Keratinocyte (primary cell): ENCODE results near the gene RHOC. TPM values are rescaled to one million over a fixed set of nuclear protein-coding genes. Genes with fewer than 3 reads are reported as not detected.

Source experiments
- DNase-seq: peaks from one replicate; pipeline ENCODE4 v3.0.0-alpha.2; 2011; ENCODE audit warnings: low read depth, missing footprints, low spot score
- FAIRE-seq: peaks from 2 replicates; lab custom pipeline; 2011; peaks lifted over from hg19 to GRCh38; lab: Jason Lieb, UNC
- H2AFZ ChIP-seq: 2 replicates; pipeline ENCODE4 v1.6.0; 2012; ENCODE audit warnings: low read length, control low read depth, inconsistent platforms; ENCODE audit not compliant: control insufficient read depth
- H3K27ac ChIP-seq: 2 replicates; pipeline ENCODE4 v1.5.1; 2011; ENCODE audit warnings: low read length; ENCODE audit not compliant: control insufficient read depth, insufficient read depth
- H3K27me3 ChIP-seq: 3 replicates; pipeline ENCODE4 v1.6.0; 2011; ENCODE audit warnings: low read length; ENCODE audit not compliant: control insufficient read depth, insufficient read depth; ENCODE audit errors: extremely low read depth
- H3K36me3 ChIP-seq, 2 experiments: 2 replicates in 1 of 2; 3 replicates in 1 of 2; pipeline ENCODE4 v1.5.1; 2011; ENCODE audit warnings: low read length in 2 of 2, mild to moderate bottlenecking in 1 of 2; ENCODE audit not compliant: control insufficient read depth in 2 of 2, insufficient read depth in 2 of 2; ENCODE audit errors: extremely low read depth in 1 of 2
- H3K4me1 ChIP-seq: 3 replicates; pipeline ENCODE4 v1.5.1; 2011; ENCODE audit warnings: low read length; ENCODE audit not compliant: control insufficient read depth, insufficient read depth; ENCODE audit errors: extremely low read depth
- H3K4me2 ChIP-seq: 3 replicates; pipeline ENCODE4 v1.6.0; 2011; ENCODE audit warnings: low read depth, low read length; ENCODE audit not compliant: control insufficient read depth, insufficient read depth; ENCODE audit errors: extremely low read depth
- H3K4me3 ChIP-seq, 3 experiments: fragments of 200-600 bp in 1 of 3; sonication (generic) in 1 of 3; 2 replicates in 2 of 3; 3 replicates in 1 of 3; pipeline ENCODE4 v1.5.1; 2011 to 2016; ENCODE audit warnings: low read length in 3 of 3, mild to moderate bottlenecking in 3 of 3, control low read depth in 2 of 3, inconsistent platforms in 1 of 3, low read depth in 1 of 3, mixed read lengths in 1 of 3, mixed run types in 1 of 3, moderate library complexity in 1 of 3; ENCODE audit not compliant: control insufficient read depth in 2 of 3, insufficient read depth in 2 of 3; ENCODE audit errors: extremely low read depth in 1 of 3
- H3K79me2 ChIP-seq: 2 replicates; pipeline ENCODE4 v1.6.0; 2012; ENCODE audit warnings: low read length; ENCODE audit not compliant: control insufficient read depth, insufficient read depth
- H3K9ac ChIP-seq: 3 replicates; pipeline ENCODE4 v1.6.0; 2011; ENCODE audit warnings: low read length; ENCODE audit not compliant: control insufficient read depth, insufficient read depth; ENCODE audit errors: extremely low read depth
- H3K9me1 ChIP-seq: 3 replicates; pipeline ENCODE4 v1.6.0; 2011; ENCODE audit warnings: low read length; ENCODE audit not compliant: control insufficient read depth, insufficient read depth; ENCODE audit errors: extremely low read depth
- H3K9me3 ChIP-seq: 2 replicates; pipeline ENCODE4 v1.5.1; 2012; ENCODE audit warnings: low read depth, low read length; ENCODE audit not compliant: control insufficient read depth
- H4K20me1 ChIP-seq: 3 replicates; pipeline ENCODE4 v1.6.0; 2011; ENCODE audit warnings: low read length; ENCODE audit not compliant: control insufficient read depth, insufficient read depth; ENCODE audit errors: extremely low read depth
- EZH2 ChIP-seq: IDR thresholded peaks from one replicate; pipeline ENCODE4 v1.6.1; 2012; ENCODE audit warnings: inconsistent platforms, mild to moderate bottlenecking, low read length, moderate library complexity
- dilution Hi-C: fragments of 300-500 bp; cut with MboI; formaldehyde crosslinking; loops from one replicate; pipeline ENCODE4 v1.7.0; 2020; ENCODE audit warnings: low sequenced_read_pairs; ENCODE audit not compliant: extremely low pct_ligation_motif_present
- polyA plus RNA-seq, 5 experiments: library from polyadenylated mRNA; depleted of rRNA in 3 of 5; stranded (reverse) in 3 of 5; stranded (forward) in 1 of 5; unstranded in 1 of 5; fragments of >200 nt; gene quantifications; 1 replicate in 1 of 5; 2 replicates in 3 of 5; 3 replicates in 1 of 5; pipeline versions ENCODE4 v1.2.1 to v1.2.3, GENCODE V29; 2011 to 2012; ENCODE audit warnings: missing spikeins in 2 of 5, low read depth in 1 of 5, low replicate concordance in 1 of 5
- TF ChIP-seq, protein P1 (sequence below), 3 experiments: IDR thresholded peaks in 1 of 3; conservative IDR thresholded peaks in 1 of 3; optimal IDR thresholded peaks in 1 of 3; 2 replicates in 2 of 3; 3 replicates in 1 of 3; pipeline versions ENCODE3 to v1.5.1; 2011; ENCODE audit warnings: low read length in 3 of 3, mild to moderate bottlenecking in 3 of 3, moderate library complexity in 2 of 3, control low read depth in 1 of 3, inconsistent platforms in 1 of 3; ENCODE audit not compliant: insufficient read depth in 2 of 3; ENCODE audit errors: extremely low read depth in 1 of 3

Gene RHOC
- polyA plus RNA-seq, 1 donor (not counting 4 experiments of a cell fraction or from before 2014, with no cell fraction given) = 639 TPM

DNA sequence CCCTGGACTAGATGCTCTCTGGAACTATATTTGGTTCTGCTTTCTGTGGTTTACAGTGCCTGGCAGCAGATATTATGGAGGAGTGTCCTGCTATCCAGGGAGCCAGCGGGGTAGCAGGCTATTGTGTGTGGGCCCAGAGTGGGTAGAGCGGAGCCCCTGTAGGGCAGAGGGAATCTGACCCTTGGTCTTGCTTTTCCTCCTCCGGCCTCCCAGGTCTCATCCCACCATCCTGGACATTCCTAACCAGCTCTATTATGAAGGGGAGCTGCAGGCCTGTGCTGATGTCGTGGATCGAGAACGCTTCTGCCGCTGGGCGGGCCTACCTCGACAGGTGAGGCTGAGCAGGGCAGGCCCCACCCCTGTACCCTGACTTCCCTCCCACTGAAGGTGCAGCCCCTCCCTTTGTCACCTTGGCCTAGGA lies 9.1 kb downstream of the RHOC start:
- Histone ChIP-seq H3K4me3 (no peak overlapping the region), H3K9ac (no peak overlapping the region), H3K4me2 (no peak overlapping the region), H4K20me1 (peaks cover 15% of the 10 kb centered on the region), H3K9me1 (peaks cover 7% of the 10 kb centered on the region), H3K27ac (no peak overlapping the region), H3K79me2 (peaks cover 1% of the 10 kb centered on the region), H3K9me3 (no peaks in the 10 kb centered on the region), H2AFZ (no peak overlapping the region), H3K36me3 (peaks cover 31 to 45% of the 10 kb centered on the region in 2 experiments), H3K27me3 (no peaks in the 10 kb centered on the region), H3K4me1 (peaks cover 35% of the 10 kb centered on the region)
- no peak for TF ChIP-seq EZH2
- TF ChIP-seq, protein P1, sequence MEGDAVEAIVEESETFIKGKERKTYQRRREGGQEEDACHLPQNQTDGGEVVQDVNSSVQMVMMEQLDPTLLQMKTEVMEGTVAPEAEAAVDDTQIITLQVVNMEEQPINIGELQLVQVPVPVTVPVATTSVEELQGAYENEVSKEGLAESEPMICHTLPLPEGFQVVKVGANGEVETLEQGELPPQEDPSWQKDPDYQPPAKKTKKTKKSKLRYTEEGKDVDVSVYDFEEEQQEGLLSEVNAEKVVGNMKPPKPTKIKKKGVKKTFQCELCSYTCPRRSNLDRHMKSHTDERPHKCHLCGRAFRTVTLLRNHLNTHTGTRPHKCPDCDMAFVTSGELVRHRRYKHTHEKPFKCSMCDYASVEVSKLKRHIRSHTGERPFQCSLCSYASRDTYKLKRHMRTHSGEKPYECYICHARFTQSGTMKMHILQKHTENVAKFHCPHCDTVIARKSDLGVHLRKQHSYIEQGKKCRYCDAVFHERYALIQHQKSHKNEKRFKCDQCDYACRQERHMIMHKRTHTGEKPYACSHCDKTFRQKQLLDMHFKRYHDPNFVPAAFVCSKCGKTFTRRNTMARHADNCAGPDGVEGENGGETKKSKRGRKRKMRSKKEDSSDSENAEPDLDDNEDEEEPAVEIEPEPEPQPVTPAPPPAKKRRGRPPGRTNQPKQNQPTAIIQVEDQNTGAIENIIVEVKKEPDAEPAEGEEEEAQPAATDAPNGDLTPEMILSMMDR (optimal IDR thresholded peaks at IDR 0.05 in 1 of 3, IDR thresholded peaks at IDR 0.05 in 1 of 3, conservative IDR thresholded peaks at IDR 0.05 in 1 of 3; ENCODE audit: extremely low read depth in 1 of 3, insufficient read depth in 2 of 3, low read length in 3 of 3) = no peak
- DNase-seq (no peak), FAIRE-seq (no peak)
- dilution Hi-C loops = no loop called here

DNA sequence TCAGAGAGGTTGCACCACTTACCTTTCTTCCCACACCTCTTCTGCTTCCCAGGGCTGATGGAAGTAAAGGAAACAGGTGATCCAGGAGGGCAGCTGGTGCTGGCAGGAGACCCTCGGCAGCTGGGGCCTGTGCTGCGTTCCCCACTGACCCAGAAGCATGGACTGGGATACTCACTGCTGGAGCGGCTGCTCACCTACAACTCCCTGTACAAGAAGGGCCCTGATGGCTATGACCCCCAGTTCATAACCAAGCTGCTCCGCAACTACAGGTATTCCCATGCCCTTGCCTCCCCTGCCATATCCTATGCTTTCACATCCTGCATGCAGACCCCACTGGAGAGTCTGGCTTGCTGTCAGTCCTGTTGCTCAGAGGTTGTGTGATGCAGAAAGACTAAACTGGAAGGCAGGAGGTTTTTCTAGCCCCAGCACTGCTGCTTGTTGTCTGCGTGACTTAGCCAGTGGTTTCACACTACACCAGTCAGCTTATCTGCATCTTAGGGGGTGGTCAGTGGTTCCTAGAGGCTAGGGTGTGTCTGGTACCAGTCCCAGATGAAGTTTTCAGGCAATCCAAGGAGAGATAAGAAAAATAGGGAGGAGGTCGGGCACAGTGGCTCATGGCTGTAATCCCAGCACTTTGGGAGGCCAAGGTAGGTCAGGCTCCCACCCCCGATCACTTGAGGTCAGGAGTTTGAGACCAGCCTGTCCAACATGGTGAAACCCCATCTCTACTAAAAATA lies 10.2 kb downstream of the RHOC start:
- Histone ChIP-seq H3K4me3 (no peak overlapping the region), H3K9ac (no peak overlapping the region), H3K79me2 (no peaks in the 10 kb centered on the region), H3K27ac (no peak overlapping the region), H2AFZ (no peak overlapping the region), H3K9me3 (no peaks in the 10 kb centered on the region), H3K9me1 (peaks cover 7% of the 10 kb centered on the region), H4K20me1 (peaks cover 15% of the 10 kb centered on the region), H3K4me2 (no peak overlapping the region), H3K27me3 (no peaks in the 10 kb centered on the region), H3K36me3 (peaks cover 28 to 40% of the 10 kb centered on the region in 2 experiments), H3K4me1 (peaks cover 25% of the 10 kb centered on the region)
- FAIRE-seq (no peak), DNase-seq (no peak)
- no peak for TF ChIP-seq EZH2
- TF ChIP-seq, protein P1 (optimal IDR thresholded peaks at IDR 0.05 in 1 of 3, IDR thresholded peaks at IDR 0.05 in 1 of 3, conservative IDR thresholded peaks at IDR 0.05 in 1 of 3; ENCODE audit: extremely low read depth in 1 of 3, insufficient read depth in 2 of 3, low read length in 3 of 3) = no peak
- dilution Hi-C loops = no loop called here
